HG03354 (cell line): ENCODE results near the gene FBXO17.
A peak's percentile ranks its signal among the peaks of the same experiment; 100 is the strongest.
"Not testable (repeated sequence)": the region's sequence is repeated elsewhere in the genome, so short reads cannot be mapped to it uniquely, and the experiment has no call there.

Experiments used
- ATAC-seq: cut with Tn5 transposase; IDR thresholded peaks from one replicate; pipeline ENCODE4 v1.9.1; 2021; ENCODE audit warnings: mild to moderate bottlenecking; ENCODE audit not compliant: unreplicated experiment, poor library complexity, severe bottlenecking

FBXO17 gene

GRCh38 chr19:38985262-38985661 lies 9.7 kb upstream of the FBXO17 start:
- ATAC-seq = no peak

GRCh38 chr19:38980583-38981374 lies 5.2 kb upstream of the FBXO17 start:
- no peak for ATAC-seq

GRCh38 chr19:38979812-38980211 lies 4.3 kb upstream of the FBXO17 start:
- ATAC-seq = no peak

- no peak for ATAC-seq
These were observed 2.8 kb upstream of the FBXO17 start for GRCh38 chr19:38978326-38978689.

GRCh38 chr19:38977445-38978325 lies 2.1 kb upstream of the FBXO17 start:
- ATAC-seq = peak; percentile 53

GRCh38 chr19:38975861-38976271 lies 324 bp upstream of the FBXO17 start:
- ATAC-seq = no peak

GRCh38 chr19:38974624-38975213 lies 823 bp downstream of the FBXO17 start:
- ATAC-seq = no peak

GRCh38 chr19:38971672-38972071 lies 3.9 kb downstream of the FBXO17 start:
- no peak for ATAC-seq

- no peak for ATAC-seq
These were observed 4.6 kb downstream of the FBXO17 start for GRCh38 chr19:38970664-38971532.

GRCh38 chr19:38966149-38966548 lies 9.4 kb downstream of the FBXO17 start:
- not testable (repeated sequence) for ATAC-seq

GRCh38 chr19:38964738-38965137 lies 10.8 kb downstream of the FBXO17 start:
- no peak for ATAC-seq

GRCh38 chr19:38959618-38960017 lies 15.9 kb downstream of the FBXO17 start:
- no peak for ATAC-seq

- ATAC-seq = no peak
These were observed 17.2 kb downstream of the FBXO17 start for GRCh38 chr19:38958301-38958700.

GRCh38 chr19:38956264-38956663 lies 19.3 kb downstream of the FBXO17 start:
- ATAC-seq = no peak

- ATAC-seq = no peak
These were observed 21.9 kb downstream of the FBXO17 start for GRCh38 chr19:38953677-38954076.

- no peak for ATAC-seq
These were observed 23.0 kb downstream of the FBXO17 start for GRCh38 chr19:38952395-38953165.

GRCh38 chr19:38951187-38951586 lies 24.4 kb downstream of the FBXO17 start:
- ATAC-seq = no peak

GRCh38 chr19:38949580-38950367 lies 25.8 kb downstream of the FBXO17 start:
- ATAC-seq = no peak
